HG03139 (cell line): Measurements from ENCODE around the gene NUBP2.

Experiments
- ATAC-seq: cut with Tn5 transposase; IDR thresholded peaks from one replicate; pipeline ENCODE4 v1.9.1; 2021; ENCODE audit not compliant: unreplicated experiment

Gene NUBP2

DNA sequence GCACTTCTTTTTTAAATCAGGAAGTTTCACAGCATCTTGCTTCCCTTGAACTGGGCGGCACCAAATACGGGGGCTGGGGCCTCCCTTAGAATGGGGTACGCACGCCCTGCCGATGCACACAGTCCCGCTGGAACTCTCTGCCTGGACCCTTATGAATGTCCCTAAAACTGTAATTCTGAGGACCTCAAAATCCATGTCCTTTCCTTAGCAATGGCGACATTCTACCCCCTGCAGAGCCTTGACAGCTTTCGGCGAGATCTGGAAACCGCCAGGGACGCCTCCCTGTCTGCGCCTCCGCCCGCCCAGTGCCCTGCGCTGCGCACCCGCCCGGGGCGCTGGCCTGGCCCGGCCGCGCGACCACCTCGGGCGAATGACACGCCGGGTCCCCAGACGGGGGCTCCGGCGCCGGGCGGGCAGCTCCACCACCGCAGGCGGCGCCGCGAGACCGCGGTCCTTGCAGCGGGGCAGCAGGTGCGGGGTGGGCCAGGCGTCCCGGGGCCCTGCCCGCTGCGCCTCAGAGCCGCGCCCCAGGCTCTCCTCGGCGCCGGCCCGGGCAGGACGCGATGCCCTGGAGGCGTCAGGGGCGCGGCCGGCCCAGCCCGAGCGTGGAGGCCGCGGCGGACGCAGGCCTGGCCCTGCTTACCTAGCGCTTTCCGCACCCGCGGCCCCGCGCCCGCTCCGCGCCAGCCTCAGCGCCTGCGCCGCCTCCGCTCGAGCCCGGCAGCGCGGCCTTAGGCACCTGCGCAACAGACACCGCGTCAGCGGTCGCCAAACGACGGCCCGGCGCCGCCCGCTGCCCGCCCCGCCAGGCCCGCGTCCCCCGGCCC is 43.3 kb downstream of the NUBP2 start:
- peak; percentile 44 for ATAC-seq

DNA sequence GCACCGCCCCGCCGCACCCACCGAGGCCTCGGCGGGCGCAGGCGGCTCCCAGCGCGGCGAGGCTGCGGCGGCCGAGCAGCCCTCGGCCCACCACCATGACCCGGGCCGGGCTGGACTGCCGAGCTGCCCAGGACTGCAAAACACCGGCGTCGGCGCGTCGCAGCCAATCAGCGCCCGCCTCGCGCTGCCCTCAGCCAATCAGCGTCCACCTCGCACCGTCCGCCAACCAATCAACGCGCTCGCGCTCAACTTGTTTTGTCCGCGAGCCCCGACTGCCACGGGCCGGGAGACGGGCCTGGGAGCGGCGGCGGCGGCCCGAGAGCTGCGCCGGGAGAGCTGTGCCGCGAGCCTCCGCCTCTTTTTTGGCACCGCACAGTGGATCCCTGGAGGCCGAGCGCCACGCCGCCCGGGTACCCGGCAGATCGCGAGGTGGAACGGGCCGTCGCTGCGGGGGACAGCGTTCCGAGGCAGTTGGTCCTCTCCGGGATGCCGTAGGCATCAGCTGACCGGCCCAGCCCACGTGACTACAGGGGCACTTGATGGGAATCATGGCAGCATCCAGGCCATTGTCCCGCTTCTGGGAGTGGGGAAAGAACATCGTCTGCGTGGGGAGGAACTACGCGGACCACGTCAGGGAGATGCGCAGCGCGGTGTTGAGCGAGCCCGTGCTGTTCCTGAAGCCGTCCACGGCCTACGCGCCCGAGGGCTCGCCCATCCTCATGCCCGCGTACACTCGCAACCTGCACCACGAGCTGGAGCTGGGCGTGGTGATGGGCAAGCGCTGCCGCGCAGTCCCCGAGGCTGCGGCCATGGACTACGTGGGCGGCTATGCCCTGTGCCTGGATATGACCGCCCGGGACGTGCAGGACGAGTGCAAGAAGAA is 44.2 kb downstream of the NUBP2 start, which contains the start of the genes FAHD1 and HAGH:
FAHD1 (plus strand) TSS at position 516 of the 883 bp plus-strand sequence; CDS start at position 549, 33 bp downstream.
HAGH (minus strand) TSS at position 135 of the 883 bp plus-strand sequence; CDS start at position 97, 38 bp downstream.
- peak; percentile 76 for ATAC-seq

DNA sequence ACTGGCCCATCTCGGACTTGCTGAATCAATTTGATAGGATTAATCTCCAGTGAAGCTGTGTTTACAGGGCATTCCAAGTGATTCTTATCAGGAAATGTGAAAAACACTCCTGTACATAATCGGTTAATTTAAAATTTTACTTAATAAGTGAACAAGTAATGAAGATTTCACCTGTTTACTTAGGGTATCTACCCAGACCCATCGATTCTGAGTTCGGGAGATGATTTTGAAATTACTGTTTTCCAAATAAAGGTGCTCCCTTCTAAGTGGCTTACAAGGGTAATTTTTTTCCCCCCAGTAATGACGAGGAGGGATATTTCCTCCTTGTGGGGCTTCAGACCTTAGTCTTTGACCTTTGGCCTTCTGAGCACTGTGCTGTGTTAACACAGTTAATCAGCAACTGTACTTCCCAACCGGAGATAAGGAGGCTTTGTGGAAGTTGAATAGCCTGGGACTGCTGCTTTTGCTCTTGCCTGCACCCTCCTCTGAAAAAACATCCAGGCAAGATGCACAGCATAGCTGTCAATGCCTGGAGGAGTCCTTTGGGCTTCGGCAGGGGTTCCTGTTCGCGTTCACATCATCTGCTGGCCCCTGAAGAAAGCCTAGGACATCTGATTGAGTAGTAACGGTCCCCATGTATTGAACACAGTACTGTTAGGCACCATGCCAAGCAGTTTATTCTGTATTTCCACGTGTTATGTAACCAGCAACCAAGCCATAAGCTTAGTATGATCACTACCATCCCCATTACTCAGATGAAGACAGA is 46.1 kb downstream of the NUBP2 start:
- no peak for ATAC-seq

DNA sequence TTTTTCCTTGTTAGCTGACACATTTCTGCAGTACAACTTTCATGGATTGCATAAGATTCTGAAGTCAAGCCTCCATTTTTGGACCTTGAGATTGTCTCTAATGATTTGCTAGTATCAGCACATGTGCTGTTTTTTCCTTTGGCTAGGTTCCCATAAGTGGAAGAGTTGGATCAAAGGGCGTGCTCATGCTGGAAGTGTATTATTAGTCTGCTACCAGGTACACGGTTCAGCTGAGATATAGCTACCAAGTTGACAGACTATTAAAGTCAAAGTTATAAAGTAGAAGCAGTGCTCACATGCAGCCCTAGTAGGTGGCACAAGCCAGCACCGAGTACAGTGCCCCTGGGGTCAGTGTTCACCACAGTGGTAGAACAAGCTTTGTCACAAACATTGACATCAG is 47.5 kb downstream of the NUBP2 start:
- no peak for ATAC-seq

DNA sequence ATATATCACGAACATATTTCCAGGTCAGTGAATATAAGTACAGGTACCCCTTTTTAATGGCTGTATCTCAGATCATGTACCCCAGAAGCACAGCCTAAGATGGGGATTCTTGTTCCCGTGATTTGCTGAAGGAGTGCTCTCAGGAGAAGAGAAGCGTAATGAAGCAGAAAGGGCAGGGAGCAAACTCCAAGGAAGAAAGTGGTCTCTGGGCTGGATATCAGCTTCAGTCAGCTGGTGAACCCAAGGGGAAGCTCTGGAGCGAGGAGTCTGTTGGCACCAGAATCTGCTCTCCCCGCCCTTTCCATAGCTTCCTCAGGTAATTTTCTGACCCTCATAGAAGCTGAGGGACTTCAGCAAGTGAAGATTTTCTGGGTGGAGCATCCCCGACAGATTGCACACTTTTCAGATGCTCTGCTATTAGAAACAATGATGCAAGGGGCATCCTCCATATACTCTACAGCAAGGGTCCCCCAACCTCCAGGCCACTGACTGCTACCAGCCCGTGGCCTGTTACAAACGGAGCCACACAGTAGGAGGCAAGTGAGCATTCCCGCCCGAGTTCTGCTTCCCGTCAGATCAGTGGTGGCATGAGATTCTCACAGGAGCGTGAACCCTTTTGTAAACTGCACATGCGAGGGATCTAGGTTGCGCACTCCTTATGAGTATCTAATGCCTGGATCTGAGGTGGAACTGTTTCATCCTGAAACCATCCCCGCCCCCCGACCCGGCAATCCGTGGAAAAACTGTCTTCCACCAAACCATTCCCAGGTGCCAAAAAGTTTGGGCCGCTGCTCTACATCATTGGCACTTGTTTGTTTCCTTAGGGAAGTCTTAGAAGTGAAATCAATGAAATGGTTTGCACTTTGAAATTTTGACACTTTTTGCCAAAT is 48.7 kb downstream of the NUBP2 start:
- ATAC-seq: no peak

DNA sequence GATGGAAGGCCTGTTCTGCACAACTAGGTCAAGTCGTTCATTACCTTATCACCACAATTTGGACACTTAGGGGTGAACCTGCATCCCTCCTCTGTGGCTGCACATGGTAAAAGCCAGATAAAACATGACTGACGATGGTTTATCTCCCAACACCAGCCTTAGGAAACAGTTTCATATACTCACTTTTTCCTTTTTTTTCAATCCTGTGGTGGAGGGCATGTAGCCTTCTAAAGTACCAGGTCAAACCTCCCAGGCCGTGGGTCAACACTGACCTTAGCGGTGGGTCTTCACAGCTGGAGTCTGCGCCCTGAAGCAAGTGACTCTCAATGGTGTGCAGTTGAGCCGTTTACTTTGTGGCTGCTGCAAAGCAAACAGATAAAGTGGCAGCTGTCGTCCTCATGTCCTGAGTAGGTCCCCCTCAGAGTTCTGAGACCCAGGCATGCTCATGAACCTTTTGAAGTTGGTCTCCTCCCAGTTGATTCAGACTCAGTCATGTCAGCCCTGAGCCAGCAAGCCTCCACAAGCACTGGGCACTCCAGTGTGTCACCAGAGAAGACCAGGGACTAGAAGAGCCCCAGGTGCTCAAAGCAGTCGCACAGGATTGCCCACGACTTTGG is 50.2 kb downstream of the NUBP2 start:
- ATAC-seq: no peak

DNA sequence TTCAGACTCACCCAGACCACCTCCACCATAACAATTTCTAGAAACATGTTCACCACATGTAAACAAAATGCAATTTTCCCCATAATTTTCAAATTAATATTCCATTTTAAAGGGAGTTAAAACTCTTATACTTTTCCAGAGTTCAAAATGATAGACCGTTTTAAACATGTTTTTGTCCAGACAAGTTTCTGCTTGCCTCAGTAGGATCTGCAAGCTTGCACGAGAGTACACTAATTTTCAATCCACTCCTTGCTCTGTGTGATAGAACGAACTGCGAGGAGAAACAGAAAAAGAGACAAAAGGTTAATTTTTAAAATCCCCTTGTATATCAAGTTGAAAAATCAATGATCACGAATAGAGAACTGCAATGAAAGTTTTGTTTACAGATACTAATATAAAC is 51.3 kb downstream of the NUBP2 start:
- ATAC-seq: no peak
